ENCODE measurements around the gene KIF16B.

DNA sequence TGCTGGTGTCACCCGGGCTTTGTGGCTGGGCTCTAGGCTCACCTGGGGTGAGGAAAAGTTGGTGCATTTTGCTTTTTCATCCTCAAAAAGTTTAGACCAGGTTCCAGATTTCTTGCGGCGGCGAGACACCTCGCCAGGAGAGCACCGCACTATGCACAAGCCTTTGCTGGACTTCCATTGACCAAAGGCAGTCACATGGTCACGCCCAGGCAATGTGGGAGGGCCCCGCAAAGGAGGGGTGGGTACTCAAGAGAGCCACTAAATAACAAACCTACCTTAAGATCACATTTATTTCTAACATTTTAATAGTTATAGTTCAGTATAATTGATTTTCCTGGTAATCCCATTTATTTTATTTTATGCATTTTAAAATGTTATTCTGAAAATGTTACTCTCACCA, 3.0 kb upstream of the KIF16B start:
- TF ChIP-seq, protein P1, sequence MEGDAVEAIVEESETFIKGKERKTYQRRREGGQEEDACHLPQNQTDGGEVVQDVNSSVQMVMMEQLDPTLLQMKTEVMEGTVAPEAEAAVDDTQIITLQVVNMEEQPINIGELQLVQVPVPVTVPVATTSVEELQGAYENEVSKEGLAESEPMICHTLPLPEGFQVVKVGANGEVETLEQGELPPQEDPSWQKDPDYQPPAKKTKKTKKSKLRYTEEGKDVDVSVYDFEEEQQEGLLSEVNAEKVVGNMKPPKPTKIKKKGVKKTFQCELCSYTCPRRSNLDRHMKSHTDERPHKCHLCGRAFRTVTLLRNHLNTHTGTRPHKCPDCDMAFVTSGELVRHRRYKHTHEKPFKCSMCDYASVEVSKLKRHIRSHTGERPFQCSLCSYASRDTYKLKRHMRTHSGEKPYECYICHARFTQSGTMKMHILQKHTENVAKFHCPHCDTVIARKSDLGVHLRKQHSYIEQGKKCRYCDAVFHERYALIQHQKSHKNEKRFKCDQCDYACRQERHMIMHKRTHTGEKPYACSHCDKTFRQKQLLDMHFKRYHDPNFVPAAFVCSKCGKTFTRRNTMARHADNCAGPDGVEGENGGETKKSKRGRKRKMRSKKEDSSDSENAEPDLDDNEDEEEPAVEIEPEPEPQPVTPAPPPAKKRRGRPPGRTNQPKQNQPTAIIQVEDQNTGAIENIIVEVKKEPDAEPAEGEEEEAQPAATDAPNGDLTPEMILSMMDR (IDR thresholded peaks at IDR 0.05) = no peak
- no peak for TF ChIP-seq POLR2A (IDR thresholded peaks at IDR 0.05)

All from lower leg skin (tissue), 3 donors.